GM23338 (cell line): Measurements from ENCODE around the gene DDRGK1. TPM values are rescaled to one million over a fixed set of nuclear protein-coding genes. Genes with fewer than 3 reads are reported as not detected.

Source experiments
- ATAC-seq: fragments of 200-7000 bp; cut with Tn5 transposase; 3 replicates; pipeline ENCODE4 v1.9.1; 2020
- DNase-seq: peaks from one replicate; pipeline ENCODE4 v3.0.0-alpha.2; 2015; ENCODE audit warnings: low spot score
- H2AFZ ChIP-seq: fragments of 200-600 bp; sonication (generic); 2 replicates; pipeline ENCODE4 v1.8.0; 2016; ENCODE audit warnings: antibody characterized with exemption, mild to moderate bottlenecking, moderate library complexity
- H3F3A ChIP-seq: fragments of 200-600 bp; sonication (generic); replicated peaks from 2 replicates; pipeline ENCODE4 v1.8.0; 2017; ENCODE audit warnings: antibody characterized with exemption, mixed run types, low read depth
- H3K27ac ChIP-seq: fragments of 200-600 bp; sonication (generic); 2 replicates; pipeline ENCODE4 v1.6.1; 2016; ENCODE audit warnings: low read depth
- H3K27me3 ChIP-seq: fragments of 200-600 bp; sonication (generic); 2 replicates; pipeline ENCODE4 v1.8.0; 2016; ENCODE audit warnings: mild to moderate bottlenecking, mixed run types, moderate library complexity; ENCODE audit not compliant: insufficient read depth
- H3K36me3 ChIP-seq: fragments of 200-600 bp; sonication (generic); 2 replicates; pipeline ENCODE4 v1.8.0; 2016; ENCODE audit warnings: mild to moderate bottlenecking; ENCODE audit not compliant: insufficient read depth
- H3K4me1 ChIP-seq: fragments of 200-600 bp; sonication (generic); 2 replicates; pipeline ENCODE4 v1.8.0; 2016; ENCODE audit warnings: mild to moderate bottlenecking, moderate library complexity; ENCODE audit not compliant: insufficient read depth
- H3K4me2 ChIP-seq: fragments of 200-600 bp; sonication (generic); 2 replicates; pipeline ENCODE4 v1.7.1; 2017; ENCODE audit warnings: mixed run types
- H3K4me3 ChIP-seq: fragments of 200-600 bp; sonication (generic); 2 replicates; pipeline ENCODE4 v1.6.1; 2016; ENCODE audit warnings: mixed run types
- H3K79me2 ChIP-seq: fragments of 200-600 bp; sonication (generic); replicated peaks from 2 replicates; pipeline ENCODE4 v1.8.0; 2017; ENCODE audit warnings: mild to moderate bottlenecking; ENCODE audit not compliant: insufficient read depth
- H3K9me2 ChIP-seq: fragments of 200-600 bp; sonication (generic); 2 replicates; pipeline ENCODE4 v1.8.0; 2017; ENCODE audit not compliant: insufficient read depth
- H4K20me1 ChIP-seq: fragments of 200-600 bp; sonication (generic); replicated peaks from 2 replicates; pipeline ENCODE4 v1.8.0; 2017; ENCODE audit warnings: mild to moderate bottlenecking; ENCODE audit not compliant: insufficient read depth
- H3K27ac Mint-ChIP-seq: 2 replicates; pipeline ENCODE4 v1.8.0; 2020; ENCODE audit warnings: inconsistent platforms, mild to moderate bottlenecking, moderate library complexity, mixed read lengths
- H3K27me3 Mint-ChIP-seq: 3 replicates; pipeline ENCODE4 v1.8.0; 2022; ENCODE audit warnings: low read depth, mild to moderate bottlenecking, moderate library complexity, mixed read lengths, inconsistent platforms; ENCODE audit not compliant: insufficient read depth, poor library complexity
- H3K36me3 Mint-ChIP-seq: 3 replicates; pipeline ENCODE4 v1.8.0; 2021; ENCODE audit warnings: low read depth, mild to moderate bottlenecking, inconsistent platforms, moderate library complexity, mixed read lengths
- H3K4me1 Mint-ChIP-seq: 3 replicates; pipeline ENCODE4 v1.8.0; 2020; ENCODE audit warnings: mild to moderate bottlenecking, inconsistent platforms, mixed read lengths
- H3K4me3 Mint-ChIP-seq: 3 replicates; pipeline ENCODE4 v1.8.0; 2021; ENCODE audit warnings: moderate library complexity, mild to moderate bottlenecking, inconsistent platforms, mixed read lengths
- H3K9me3 Mint-ChIP-seq: 3 replicates; pipeline ENCODE4 v1.8.0; 2020; ENCODE audit warnings: moderate library complexity, mild to moderate bottlenecking, inconsistent platforms, mixed read lengths
- EZH2 ChIP-seq: fragments of 200-600 bp; sonication (generic); IDR thresholded peaks from one replicate; pipeline ENCODE4 v1.8.0; 2017; ENCODE audit warnings: antibody characterized with exemption, mild to moderate bottlenecking, low read depth; ENCODE audit not compliant: unreplicated experiment
- EZH2phosphoT487 ChIP-seq: fragments of 200-600 bp; sonication (generic); IDR thresholded peaks from one replicate; pipeline ENCODE4 v1.8.1; 2018; ENCODE audit warnings: antibody characterized with exemption; ENCODE audit not compliant: unreplicated experiment
- JUNB ChIP-seq: IDR thresholded peaks from one replicate; pipeline ENCODE4 v1.6.1; 2016; ENCODE audit warnings: antibody characterized with exemption; ENCODE audit not compliant: unreplicated experiment
- POLR2AphosphoS5 ChIP-seq: IDR thresholded peaks from 2 replicates; pipeline ENCODE4 v1.6.1; 2016; ENCODE audit warnings: antibody characterized with exemption, low read depth
- STAT1 ChIP-seq: IDR thresholded peaks from one replicate; pipeline ENCODE4 v1.6.1; 2016; ENCODE audit warnings: antibody characterized with exemption; ENCODE audit not compliant: unreplicated experiment
- ZNF114 ChIP-seq: fragments of 250-450 bp; sonication (Bioruptor Pico); IDR thresholded peaks from 2 replicates; pipeline ENCODE4 v1.5.0; 2020; ENCODE audit warnings: mild to moderate bottlenecking, moderate library complexity
- ZNF331 ChIP-seq: fragments of 250-450 bp; sonication (Bioruptor Pico); IDR thresholded peaks from 2 replicates; pipeline ENCODE4 v1.5.0; 2020; ENCODE audit warnings: low read depth, mild to moderate bottlenecking, moderate library complexity
- ZNF462 ChIP-seq: fragments of 250-450 bp; sonication (Bioruptor Pico); IDR thresholded peaks from 2 replicates; pipeline ENCODE4 v1.5.0; 2020; ENCODE audit warnings: mild to moderate bottlenecking, moderate library complexity
- polyA plus RNA-seq: library from polyadenylated mRNA; unstranded; fragments of >200 nt; fragmentation: Nextera tagmentation; extraction: Ambion mirVana; gene quantifications from 2 replicates; pipeline ENCODE4 v1.2.1, GENCODE V29; 2016
- total RNA-seq: library from RNA; depleted of rRNA; stranded (reverse); fragments of >200 nt; shearing (Covaris generic); gene quantifications from 2 replicates; pipeline ENCODE4 v1.2.3, GENCODE V29; 2014

Gene DDRGK1
- total and polyA plus RNA-seq, 2 experiments from 2014 or later = 44.0 to 45.5 TPM

DNA sequence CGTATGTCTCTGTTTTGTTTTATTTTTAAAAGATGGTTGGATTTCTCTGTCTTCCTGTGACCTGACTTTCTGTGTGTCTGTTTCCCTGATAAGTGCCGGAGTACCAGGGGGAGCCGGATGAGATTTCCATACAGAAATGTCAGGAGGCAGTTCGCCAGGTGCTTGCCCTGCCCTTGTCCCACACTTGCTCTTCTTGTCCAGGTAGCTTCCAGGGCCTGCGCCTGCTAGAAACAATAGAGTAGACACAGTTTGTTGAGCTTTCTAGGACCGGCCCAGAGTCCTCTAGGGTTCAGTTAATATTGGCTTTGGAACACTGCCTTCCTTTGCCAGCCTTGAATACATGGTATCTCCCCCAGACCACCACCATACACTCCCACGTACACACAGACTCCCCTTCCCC is 8.7 kb upstream of the DDRGK1 start:
- Histone ChIP-seq H3K27me3 (no peaks in the 10 kb centered on the region), H3K79me2 (peaks cover 28% of the 10 kb centered on the region), H3F3A (peaks cover 7% of the 10 kb centered on the region; the same call in 1 of the 2 replicates), H3K9me2 (no peaks in the 10 kb centered on the region), H3K4me2 (no peak overlapping the region), H3K27ac (no peak overlapping the region), H3K4me3 (no peak overlapping the region), H4K20me1 (peaks cover 18% of the 10 kb centered on the region), H2AFZ (no peak overlapping the region), H3K4me1 (0 out of 2 replicates have a peak, but pooled peaks cover 8% of the 10 kb centered on the region), H3K36me3 (peaks cover 7% of the 10 kb centered on the region; the same call in 1 of the 2 replicates)
- DNase-seq (no peak), ATAC-seq (no peak)
- Mint-ChIP-seq H3K4me1 (peaks cover 4% of the 10 kb centered on the region; the same call in 1 of the 3 replicates), H3K4me3 (no peak overlapping the region), H3K36me3 (peaks cover 32% of the 10 kb centered on the region), H3K9me3 (no peaks in the 10 kb centered on the region), H3K27ac (no peak overlapping the region), H3K27me3 (peaks cover 4% of the 10 kb centered on the region)
- TF ChIP-seq ZNF114 = no peak
- TF ChIP-seq STAT1 = no peak
- no peak for TF ChIP-seq POLR2AphosphoS5
- TF ChIP-seq ZNF331 (CRISPR knock-in tag) = no peak
- no peak for TF ChIP-seq JUNB
- TF ChIP-seq EZH2phosphoT487 = no peak
- TF ChIP-seq EZH2 = no peak
- TF ChIP-seq ZNF462 (CRISPR knock-in tag) = no peak
